GM18505 (cell line): ENCODE results near the gene NEUROG3.

Source experiments
- ATAC-seq: cut with Tn5 transposase; IDR thresholded peaks from one replicate; pipeline ENCODE4 v1.9.1; 2021; ENCODE audit not compliant: unreplicated experiment
- POLR2A ChIP-seq: IDR thresholded peaks from 4 replicates; pipeline ENCODE4 v1.6.1; 2011; ENCODE audit warnings: borderline replicate concordance; ENCODE audit not compliant: insufficient read depth, insufficient read length; ENCODE audit errors: extremely low read depth

Gene NEUROG3

DNA sequence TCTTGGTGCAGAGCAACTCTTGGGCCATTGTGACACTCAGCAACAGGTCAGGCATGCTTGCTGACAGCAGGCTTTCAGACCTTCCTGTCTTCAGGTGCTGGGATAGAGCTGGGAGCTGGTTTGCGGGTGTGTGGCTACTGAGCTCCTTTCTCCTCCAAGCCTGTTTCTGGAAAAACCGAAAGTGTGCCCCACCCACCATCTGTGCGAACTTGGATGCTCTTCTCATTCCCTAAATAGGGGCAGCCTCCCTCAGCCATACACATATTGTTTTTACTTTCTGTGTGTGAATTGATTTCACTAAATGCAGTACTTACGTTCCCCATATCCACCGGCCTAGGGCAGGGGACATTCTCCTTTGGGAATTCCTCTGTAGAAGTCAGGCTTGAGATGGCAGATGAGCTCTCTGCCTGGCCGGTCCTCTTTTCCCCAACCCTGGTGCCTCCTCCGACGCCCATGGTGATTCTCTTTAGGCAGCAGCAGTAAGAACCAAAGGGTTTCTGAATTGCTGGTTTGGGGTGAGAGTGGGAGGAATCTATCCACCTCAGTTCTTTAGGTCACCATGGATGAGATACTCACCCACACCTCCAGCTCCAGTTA lies 6.3 kb upstream of the NEUROG3 start:
- ATAC-seq: no peak
- no peak for TF ChIP-seq POLR2A

DNA sequence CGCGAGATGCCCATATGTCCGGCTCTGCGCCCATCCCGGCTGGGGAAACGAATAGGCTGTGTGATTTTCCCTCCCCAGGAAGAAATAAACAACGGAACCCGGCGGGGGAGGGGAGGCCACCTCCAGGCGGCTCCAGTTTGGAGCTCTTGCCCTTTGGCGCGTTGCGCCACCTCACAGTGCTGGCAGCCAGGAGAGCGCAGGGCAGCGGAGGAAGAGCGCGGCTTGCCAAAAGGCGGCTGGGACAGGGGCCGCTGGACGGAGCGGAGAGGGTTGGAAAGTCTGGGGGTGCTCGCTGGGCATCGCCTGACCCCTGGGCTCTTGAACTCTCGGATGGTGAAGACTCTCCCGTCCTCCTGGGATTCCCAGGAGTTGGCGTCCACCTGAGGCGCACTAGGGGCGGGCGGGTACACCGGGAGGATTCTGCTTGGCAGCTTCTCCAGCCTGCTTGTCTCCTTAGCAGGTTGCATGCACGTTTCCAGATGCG lies 5.3 kb upstream of the NEUROG3 start:
- TF ChIP-seq POLR2A: no peak
- no peak for ATAC-seq

DNA sequence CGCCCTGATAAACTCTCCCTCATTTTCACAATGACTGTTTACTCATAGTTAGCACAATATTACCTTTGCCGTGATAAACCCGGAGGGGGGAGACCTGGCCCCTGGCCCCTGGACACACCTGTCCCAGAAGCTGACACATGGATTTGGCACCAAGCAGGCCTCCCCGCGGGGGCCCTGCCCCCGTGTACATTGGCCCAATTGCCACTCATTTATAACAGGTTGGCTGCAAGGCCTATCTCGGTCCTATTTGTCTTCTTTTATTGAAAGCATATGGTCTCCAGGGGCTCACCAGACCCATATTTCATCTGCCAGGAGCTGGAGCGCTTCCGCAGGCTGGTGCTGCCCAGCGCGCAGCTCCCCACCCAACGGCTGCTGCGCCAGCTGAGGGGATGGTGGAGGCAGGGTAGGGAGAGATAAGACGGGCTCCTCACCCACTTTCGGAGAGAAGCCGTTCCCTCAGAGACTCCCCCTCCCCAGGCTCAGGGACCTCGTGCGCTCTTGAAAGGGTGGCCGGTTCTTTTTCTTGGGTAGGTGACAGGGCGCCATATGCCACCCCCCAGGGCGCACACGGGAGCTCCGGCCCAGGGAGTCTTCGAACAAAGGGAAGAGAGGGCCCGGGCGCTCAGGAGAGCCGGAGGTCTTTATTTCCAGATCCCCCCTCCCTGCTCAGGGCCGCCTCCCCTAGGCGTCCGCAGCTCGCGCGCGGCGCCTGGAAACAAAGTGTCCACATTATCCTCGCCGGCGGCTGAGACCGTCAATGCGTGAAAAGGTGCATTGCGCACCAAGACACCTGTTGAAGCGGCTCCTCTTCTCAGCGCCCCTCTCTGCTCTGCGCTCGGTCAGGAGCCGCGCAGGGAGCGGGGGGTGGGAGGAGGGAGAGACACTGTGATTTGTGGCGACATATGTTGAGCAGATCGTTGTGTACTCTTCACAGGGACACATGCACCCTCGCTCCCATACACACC lies 4.3 kb upstream of the NEUROG3 start:
- no peak for ATAC-seq
- no peak for TF ChIP-seq POLR2A

DNA sequence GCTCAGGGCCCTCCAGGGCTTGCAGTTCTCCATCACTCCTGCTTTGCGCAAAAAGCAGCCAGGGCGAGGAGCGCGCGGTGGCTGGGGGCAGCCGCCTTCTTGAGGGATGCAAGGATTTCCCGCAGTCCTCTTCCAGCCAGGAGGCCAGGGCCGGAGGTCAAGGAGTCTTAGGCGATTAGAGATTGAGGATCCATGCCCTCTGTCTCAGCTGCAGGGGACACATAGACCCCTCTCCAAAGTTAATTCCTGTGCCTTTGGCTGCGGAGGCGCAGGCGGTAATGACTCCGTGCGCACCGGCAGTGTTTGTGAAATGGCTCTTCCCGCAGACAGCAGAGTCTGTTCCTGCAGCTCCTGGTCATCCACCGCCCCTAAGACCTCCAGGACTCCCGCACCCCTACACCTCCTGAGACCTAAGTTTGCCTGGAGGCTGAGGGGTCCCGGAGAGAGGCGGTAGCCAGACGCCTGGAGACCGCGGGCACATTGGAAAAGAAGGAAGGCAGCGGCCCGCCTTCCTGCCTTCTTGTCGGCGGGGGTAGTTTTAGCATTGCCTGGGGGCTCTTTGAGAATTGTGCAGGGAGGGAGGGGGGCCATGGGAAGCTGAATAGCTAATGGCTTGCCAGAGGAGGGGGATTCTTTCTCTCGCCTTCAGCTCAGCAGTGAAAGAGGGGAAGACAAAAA lies 3.3 kb upstream of the NEUROG3 start:
- no peak for ATAC-seq
- TF ChIP-seq POLR2A: no peak

DNA sequence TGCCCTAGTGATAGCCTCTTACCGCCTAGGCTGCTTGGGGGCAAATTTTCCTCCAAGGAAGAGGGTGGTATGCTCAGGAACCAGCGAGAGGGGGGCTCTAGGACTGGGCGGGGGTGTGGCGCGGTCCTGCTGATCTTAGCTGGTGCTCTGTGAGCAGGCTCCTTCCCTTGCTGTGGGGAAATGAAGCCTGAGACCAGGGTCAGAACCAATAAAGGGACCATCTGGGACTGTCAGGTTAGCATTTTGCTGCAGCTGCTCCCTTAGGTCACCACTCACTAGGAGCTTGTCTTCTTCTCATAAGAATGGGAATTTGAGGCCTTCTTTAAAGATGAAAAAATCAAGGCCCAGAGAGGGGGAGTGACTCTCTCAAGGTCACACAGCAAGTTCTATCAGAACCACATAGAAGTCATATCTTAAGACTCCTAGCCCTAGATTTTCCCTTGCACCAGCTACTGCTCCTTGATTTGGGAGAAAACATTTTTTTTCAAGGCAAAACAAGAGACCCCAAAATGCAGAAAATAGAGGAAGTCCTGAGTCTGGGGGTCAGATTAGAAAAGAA lies 2.0 kb upstream of the NEUROG3 start:
- ATAC-seq: no peak
- no peak for TF ChIP-seq POLR2A

DNA sequence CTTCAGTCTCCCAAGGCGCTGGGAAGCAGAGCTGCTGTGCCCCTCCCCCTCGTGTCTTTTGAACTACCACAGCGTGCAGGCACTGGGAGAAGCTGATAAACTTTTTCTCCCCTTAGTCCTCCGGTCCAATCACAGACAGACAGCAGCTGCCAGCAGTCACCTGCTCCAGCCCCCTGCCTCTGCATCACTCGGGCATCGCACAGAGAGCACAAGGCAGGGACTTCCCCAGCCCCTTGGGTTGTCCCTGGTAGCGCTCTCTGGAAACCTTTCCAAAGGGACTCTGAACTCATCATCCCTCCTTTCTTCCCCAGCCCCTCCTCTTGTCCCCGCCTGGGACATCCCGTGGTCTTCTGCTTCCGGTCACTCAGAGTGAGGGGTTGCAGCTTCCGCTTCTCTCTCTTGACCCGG lies 1.4 kb upstream of the NEUROG3 start:
- ATAC-seq: no peak
- no peak for TF ChIP-seq POLR2A

DNA sequence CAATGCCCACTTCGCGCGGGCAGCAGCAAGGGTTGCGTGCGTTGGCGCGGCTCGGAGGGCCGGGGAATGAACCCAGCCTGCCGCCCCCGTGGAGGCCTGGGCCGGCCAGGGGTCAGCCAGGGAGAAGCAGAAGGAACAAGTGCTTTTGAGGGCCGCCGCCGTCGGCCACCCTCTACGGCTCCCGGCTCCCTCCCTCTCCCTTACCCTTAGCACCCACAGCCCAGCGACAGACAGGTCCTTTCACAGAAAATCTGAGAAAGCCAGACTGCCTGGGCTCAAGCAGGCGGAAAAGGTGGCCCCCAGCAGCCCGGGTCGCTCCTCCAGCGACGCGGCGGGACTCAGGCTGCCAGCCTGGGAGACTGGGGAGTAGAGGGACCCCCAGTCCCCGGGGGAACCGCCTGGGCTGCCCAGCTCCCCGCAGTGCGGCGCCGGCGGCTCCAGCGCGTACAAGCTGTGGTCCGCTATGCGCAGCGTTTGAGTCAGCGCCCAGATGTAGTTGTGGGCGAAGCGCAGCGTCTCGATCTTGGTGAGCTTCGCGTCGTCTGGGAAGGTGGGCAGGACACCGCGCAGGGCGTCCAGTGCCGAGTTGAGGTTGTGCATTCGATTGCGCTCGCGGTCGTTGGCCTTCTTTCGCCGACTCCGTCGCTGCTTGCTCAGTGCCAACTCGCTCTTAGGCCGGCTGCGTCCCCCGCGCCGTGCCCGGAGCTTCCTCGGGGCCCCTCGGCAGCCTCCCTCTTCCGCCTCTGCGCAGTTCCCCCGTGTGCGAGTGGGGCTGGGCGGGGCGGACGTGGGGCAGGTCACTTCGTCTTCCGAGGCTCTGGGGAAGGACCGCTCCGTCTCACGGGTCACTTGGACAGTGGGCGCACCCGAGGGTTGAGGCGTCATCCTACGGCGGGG lies 815 bp downstream of the NEUROG3 start:
- TF ChIP-seq POLR2A: no peak
- no peak for ATAC-seq

DNA sequence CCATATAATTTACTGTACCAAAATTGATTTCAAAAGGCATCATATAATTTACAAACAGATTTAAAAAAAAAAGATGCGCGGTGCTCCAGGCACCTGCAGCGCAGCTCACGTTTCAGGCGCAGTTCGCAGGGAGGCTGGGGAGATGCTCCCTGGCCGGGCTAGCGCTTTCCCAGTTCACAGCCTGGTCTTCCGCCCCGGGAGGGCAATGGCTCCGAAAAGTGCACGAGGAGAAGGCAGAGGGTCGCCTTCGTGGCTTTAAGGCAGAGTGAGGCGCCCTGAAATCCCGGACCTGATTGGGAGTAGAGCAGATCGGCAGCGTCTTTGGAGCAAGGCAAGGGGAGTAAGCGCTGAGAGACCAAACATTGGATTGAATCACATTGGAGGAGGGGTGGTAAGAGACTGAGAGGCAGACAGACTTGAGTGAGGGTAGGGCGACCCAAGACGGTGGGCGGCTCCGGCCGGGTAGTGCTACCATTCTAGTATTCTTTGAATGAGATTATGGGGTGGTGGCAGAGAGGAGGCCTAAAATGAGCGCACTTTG lies 1.5 kb downstream of the NEUROG3 start:
- TF ChIP-seq POLR2A: no peak
- ATAC-seq: no peak

DNA sequence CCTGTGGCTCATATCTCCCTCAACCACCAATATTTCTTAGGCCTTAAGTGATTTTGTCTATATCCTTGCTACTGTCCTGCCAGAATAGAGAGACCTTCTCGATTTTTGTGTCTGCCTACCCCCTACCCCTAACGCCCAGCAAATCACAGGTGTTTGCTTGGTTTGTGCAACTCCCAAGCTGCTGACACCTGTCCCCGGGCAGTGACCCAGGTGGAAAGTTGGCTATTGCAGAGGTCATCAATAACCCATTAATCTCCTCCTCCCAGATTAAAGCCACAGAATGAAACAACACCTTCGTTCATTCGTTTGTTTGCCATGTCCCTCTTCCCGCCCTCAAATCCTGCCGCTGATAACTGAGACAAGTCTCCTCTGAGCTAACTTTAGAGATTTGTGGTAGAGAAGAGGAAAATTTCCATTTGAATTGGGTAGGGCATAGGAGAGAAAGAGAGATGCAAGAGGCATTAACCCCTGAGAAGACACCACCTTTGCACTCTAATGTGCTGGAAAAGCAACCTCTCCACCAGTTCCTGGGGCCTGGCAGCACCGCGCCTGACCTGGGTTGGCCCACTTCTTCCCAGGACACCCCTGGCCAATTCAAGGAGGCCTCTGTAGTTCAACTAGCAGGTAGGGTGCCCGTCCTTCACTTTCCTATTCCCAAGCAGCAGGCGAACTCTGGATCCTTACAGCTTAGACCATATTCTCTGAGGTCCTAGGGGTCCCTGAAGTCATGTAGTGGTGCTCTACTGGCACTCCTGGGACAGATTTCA lies 3.0 kb downstream of the NEUROG3 start:
- no peak for TF ChIP-seq POLR2A
- no peak for ATAC-seq

DNA sequence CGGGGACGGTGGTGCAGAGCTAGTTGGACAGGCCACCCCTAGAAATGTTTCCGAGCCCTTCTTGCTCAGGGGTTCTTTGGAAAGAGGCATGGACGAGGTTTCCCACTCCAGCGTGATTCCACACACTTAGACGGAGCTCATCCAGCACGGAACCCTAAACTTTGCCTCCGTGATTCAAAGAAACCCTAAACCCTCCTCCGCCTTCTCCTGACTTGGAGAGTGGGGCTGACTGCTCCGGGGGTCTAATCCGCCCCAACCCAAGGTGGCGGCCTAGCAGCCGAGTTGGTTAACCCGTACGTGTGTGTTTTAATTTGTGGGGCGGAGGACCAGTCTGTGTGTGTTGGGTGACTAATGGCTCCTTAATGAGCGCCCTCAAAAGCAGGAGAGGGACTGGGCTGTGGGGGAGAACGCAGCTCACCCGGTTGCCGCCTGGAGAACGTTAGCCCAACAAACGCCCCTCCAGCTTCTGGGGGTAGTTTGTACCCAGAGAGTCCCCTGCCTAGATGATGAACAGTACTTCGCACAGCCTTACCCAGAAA lies 3.8 kb downstream of the NEUROG3 start:
- no peak for ATAC-seq
- TF ChIP-seq POLR2A: no peak
